Prostate gland (tissue), 2 donors: ENCODE measurements around the gene THEM5.

Source experiments
- CTCF ChIP-seq, 4 experiments: fragments of 200-600 bp in 2 of 4; fragments of 450-650 bp in 2 of 4; sonication (generic) in 2 of 4; IDR thresholded peaks; 1 replicate in 3 of 4; 2 replicates in 1 of 4; pipeline ENCODE4 v1.5.1; 2016 to 2019; ENCODE audit warnings: antibody characterized with exemption in 4 of 4, mild to moderate bottlenecking in 2 of 4, moderate library complexity in 2 of 4
- POLR2A ChIP-seq: fragments of 450-650 bp; IDR thresholded peaks from one replicate; pipeline ENCODE4 v1.6.1; 2016; ENCODE audit warnings: antibody characterized with exemption, mild to moderate bottlenecking
- POLR2AphosphoS5 ChIP-seq: sonication (generic); formaldehyde crosslinking; IDR thresholded peaks from one replicate; pipeline ENCODE4 v1.6.1; 2017; ENCODE audit warnings: antibody characterized with exemption

DNA sequence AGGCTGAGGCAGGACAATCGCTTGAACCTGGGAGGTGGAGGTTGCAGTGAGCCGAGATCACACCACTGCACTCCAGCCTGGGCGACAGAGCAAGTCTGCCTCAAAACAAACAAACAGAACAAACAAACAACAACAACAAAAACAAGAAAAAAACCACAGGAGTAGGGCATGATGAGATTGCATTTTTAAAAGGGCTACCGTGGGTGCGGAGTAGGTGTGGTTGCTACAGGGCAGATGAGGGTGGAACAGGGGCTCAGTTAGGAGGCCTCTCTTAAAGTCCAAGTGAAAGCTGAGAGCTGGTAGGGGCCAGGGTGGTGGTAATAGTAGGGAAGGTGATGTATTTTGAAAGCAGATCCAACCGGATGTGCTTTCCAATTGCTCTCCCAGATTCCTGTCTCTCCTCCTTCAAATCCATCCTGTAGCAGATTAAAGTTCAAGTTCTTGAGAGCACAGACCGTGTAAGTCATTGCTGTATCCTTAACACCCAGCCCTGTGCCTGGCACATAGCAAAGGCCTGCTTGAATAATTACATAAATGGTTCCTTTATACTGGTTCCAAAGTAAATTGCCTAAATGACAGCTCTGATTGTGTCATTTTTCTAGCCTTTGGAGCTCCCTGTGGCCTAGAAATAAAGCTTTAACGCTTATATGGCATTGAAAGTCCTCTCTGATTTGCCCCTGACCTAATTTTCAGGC lies 44.1 kb downstream of the THEM5 start:
- TF ChIP-seq CTCF (IDR thresholded peaks at IDR 0.05) (no peak), POLR2A (no peak), POLR2AphosphoS5 (no peak)
